HG03196 (cell line): ENCODE measurements around the gene SCAPER.
"Not testable (repeated sequence)": the region's sequence is repeated elsewhere in the genome, so short reads cannot be mapped to it uniquely, and the experiment has no call there.

Experiments used
- ATAC-seq: cut with Tn5 transposase; IDR thresholded peaks from one replicate; pipeline ENCODE4 v1.9.1; 2021; ENCODE audit not compliant: unreplicated experiment

The SCAPER gene

GRCh38 chr15:76585576-76585897 lies 319.6 kb downstream of the SCAPER start:
- ATAC-seq, result no peak

GRCh38 chr15:76584868-76585575 lies 320.1 kb downstream of the SCAPER start:
- no peak for ATAC-seq

GRCh38 chr15:76582550-76582949 lies 322.6 kb downstream of the SCAPER start:
- no peak for ATAC-seq

- ATAC-seq, result no peak
Observed at GRCh38 chr15:76577879-76578512, 327.1 kb downstream of the SCAPER start.

- no peak for ATAC-seq
Observed at GRCh38 chr15:76576523-76577279, 328.4 kb downstream of the SCAPER start.

GRCh38 chr15:76575679-76576078 lies 329.5 kb downstream of the SCAPER start:
- no peak for ATAC-seq

GRCh38 chr15:76575274-76575673 lies 329.9 kb downstream of the SCAPER start:
- ATAC-seq, result peak; percentile 88

GRCh38 chr15:76572983-76573314 lies 332.2 kb downstream of the SCAPER start:
- ATAC-seq, result no peak

- no peak for ATAC-seq
Observed at GRCh38 chr15:76566276-76566675, 338.9 kb downstream of the SCAPER start.

GRCh38 chr15:76565366-76565765 lies 339.8 kb downstream of the SCAPER start:
- ATAC-seq, result no peak

- ATAC-seq, result no peak
Observed at GRCh38 chr15:76555247-76555646, 349.9 kb downstream of the SCAPER start.

GRCh38 chr15:76553564-76553963 lies 351.6 kb downstream of the SCAPER start:
- no peak for ATAC-seq

- ATAC-seq, result no peak
Observed at GRCh38 chr15:76553102-76553501, 352.0 kb downstream of the SCAPER start.

GRCh38 chr15:76546805-76547204 lies 358.3 kb downstream of the SCAPER start:
- ATAC-seq, result no peak

- no peak for ATAC-seq
Observed at GRCh38 chr15:76533995-76534394, 371.1 kb downstream of the SCAPER start.

GRCh38 chr15:76533060-76533820 lies 371.9 kb downstream of the SCAPER start:
- ATAC-seq, result no peak

- ATAC-seq, result no peak
Observed at GRCh38 chr15:76529911-76530310, 375.2 kb downstream of the SCAPER start.

GRCh38 chr15:76526111-76526510 lies 379.0 kb downstream of the SCAPER start:
- no peak for ATAC-seq

- no peak for ATAC-seq
Observed at GRCh38 chr15:76517910-76518309, 387.2 kb downstream of the SCAPER start.

GRCh38 chr15:76514282-76514681 lies 390.9 kb downstream of the SCAPER start:
- no peak for ATAC-seq

GRCh38 chr15:76512971-76513370 lies 392.2 kb downstream of the SCAPER start:
- ATAC-seq, result no peak

- ATAC-seq, result not testable (repeated sequence)
Observed at GRCh38 chr15:76510663-76511062, 394.5 kb downstream of the SCAPER start.
